Measurements from ENCODE around the gene PSMD11.
"Not testable (repeated sequence)": the region's sequence is repeated elsewhere in the genome, so short reads cannot be mapped to it uniquely, and the experiment has no call there.

The PSMD11 gene

GRCh38 chr17:32444301-32445073 is at the start of gene PSMD11:
Gene PSMD11 (plus strand): TSS chr17:32444510. CDS start chr17:32444524, 14 bp downstream.
- DNase-seq (ENCODE audit: low read depth in 2 of 2, low spot score in 1 of 2) = peak; percentile 97

GRCh38 chr17:32396343-32396742 is 48.0 kb upstream of the PSMD11 start:
- DNase-seq (ENCODE audit: low read depth in 2 of 2, low spot score in 1 of 2) = no peak

GRCh38 chr17:32398946-32399345 is 45.4 kb upstream of the PSMD11 start:
- no peak for DNase-seq (ENCODE audit: low read depth in 2 of 2, low spot score in 1 of 2)

GRCh38 chr17:32410085-32410484 is 34.2 kb upstream of the PSMD11 start:
- not testable (repeated sequence) for DNase-seq (ENCODE audit: low read depth in 2 of 2, low spot score in 1 of 2)

- no peak for DNase-seq (ENCODE audit: low read depth in 2 of 2, low spot score in 1 of 2)
Observed at GRCh38 chr17:32426894-32427293, 17.4 kb upstream of the PSMD11 start.

- no peak for DNase-seq (ENCODE audit: low read depth in 2 of 2, low spot score in 1 of 2)
Observed at GRCh38 chr17:32429598-32429997, 14.7 kb upstream of the PSMD11 start.

- DNase-seq (ENCODE audit: low read depth in 2 of 2, low spot score in 1 of 2) = no peak
Observed at GRCh38 chr17:32440722-32441121, 3.6 kb upstream of the PSMD11 start.

- DNase-seq (ENCODE audit: low read depth in 2 of 2, low spot score in 1 of 2) = no peak
Observed at GRCh38 chr17:32441886-32442285, 2.4 kb upstream of the PSMD11 start.

GRCh38 chr17:32443827-32444300 is 446 bp upstream of the PSMD11 start:
- no peak for DNase-seq (ENCODE audit: low read depth in 2 of 2, low spot score in 1 of 2)

- peak in 1 of 2 donors; percentile 19 for DNase-seq (ENCODE audit: low read depth in 2 of 2, low spot score in 1 of 2)
Observed at GRCh38 chr17:32445074-32445415, 735 bp downstream of the PSMD11 start.

- no peak for DNase-seq (ENCODE audit: low read depth in 2 of 2, low spot score in 1 of 2)
Observed at GRCh38 chr17:32445497-32445896, 1.2 kb downstream of the PSMD11 start.

GRCh38 chr17:32445971-32446370 is 1.7 kb downstream of the PSMD11 start:
- DNase-seq (ENCODE audit: low read depth in 2 of 2, low spot score in 1 of 2) = no peak

- DNase-seq (ENCODE audit: low read depth in 2 of 2, low spot score in 1 of 2) = no peak
Observed at GRCh38 chr17:32446949-32447348, 2.6 kb downstream of the PSMD11 start.

GRCh38 chr17:32449963-32450362 is 5.7 kb downstream of the PSMD11 start:
- no peak for DNase-seq (ENCODE audit: low read depth in 2 of 2, low spot score in 1 of 2)

- not testable (repeated sequence) for DNase-seq (ENCODE audit: low read depth in 2 of 2, low spot score in 1 of 2)
Observed at GRCh38 chr17:32450379-32450778, 6.1 kb downstream of the PSMD11 start.

GRCh38 chr17:32451879-32452278 is 7.6 kb downstream of the PSMD11 start:
- no peak for DNase-seq (ENCODE audit: low read depth in 2 of 2, low spot score in 1 of 2)

GRCh38 chr17:32452281-32452680 is 8.0 kb downstream of the PSMD11 start:
- no peak for DNase-seq (ENCODE audit: low read depth in 2 of 2, low spot score in 1 of 2)

GRCh38 chr17:32453370-32453769 is 9.1 kb downstream of the PSMD11 start:
- no peak for DNase-seq (ENCODE audit: low read depth in 2 of 2, low spot score in 1 of 2)

- DNase-seq (ENCODE audit: low read depth in 2 of 2, low spot score in 1 of 2) = no peak
Observed at GRCh38 chr17:32458371-32458770, 14.1 kb downstream of the PSMD11 start.

GRCh38 chr17:32460054-32460453 is 15.7 kb downstream of the PSMD11 start:
- no peak for DNase-seq (ENCODE audit: low read depth in 2 of 2, low spot score in 1 of 2)

GRCh38 chr17:32461498-32461852 is 17.2 kb downstream of the PSMD11 start:
- no peak for DNase-seq (ENCODE audit: low read depth in 2 of 2, low spot score in 1 of 2)

- peak in 1 of 2 donors; percentile 24 for DNase-seq (ENCODE audit: low read depth in 2 of 2, low spot score in 1 of 2)
Observed at GRCh38 chr17:32461853-32462617, 17.7 kb downstream of the PSMD11 start.

Measured in stimulated activated CD8-positive, alpha-beta memory T cell treated with anti-CD3 and anti-CD28 coated beads, Interleukin-4, amount 100 ng/mL, for 4 hours (primary cell).